SH-SY5Y (cell line): ENCODE results near the gene KIR2DL1.
"Not testable (repeated sequence)": the region's sequence is repeated elsewhere in the genome, so short reads cannot be mapped to it uniquely, and the experiment has no call there.

ENCODE experiments used
- GATA2 ChIP-seq: IDR thresholded peaks from 2 replicates; pipeline ENCODE4 v1.6.1; 2011; ENCODE audit warnings: mild to moderate bottlenecking, low read depth, low read length
- GATA3 ChIP-seq: IDR thresholded peaks from 2 replicates; pipeline ENCODE4 v1.6.1; 2011; ENCODE audit warnings: low read depth, mild to moderate bottlenecking, low read length, moderate library complexity

KIR2DL1 gene

GRCh38 chr19:54769646-54770045 lies at the start of gene KIR2DL1:
Gene KIR2DL1, plus strand, starts transcription at chr19:54769793. Its CDS starts 58 bp downstream, at chr19:54769851.
- TF ChIP-seq GATA2, GATA3: not testable (repeated sequence)

- TF ChIP-seq GATA2 = no peak
- no peak for TF ChIP-seq GATA3
These were observed 45.5 kb upstream of the KIR2DL1 start, which contains the start of gene KIR3DL3 for GRCh38 chr19:54724142-54724541. Gene KIR3DL3, plus strand, starts transcription at chr19:54724442. Its CDS starts 55 bp downstream, at chr19:54724497.

GRCh38 chr19:54724644-54725043 lies 44.9 kb upstream of the KIR2DL1 start:
- no peak for TF ChIP-seq GATA3
- no peak for TF ChIP-seq GATA2

GRCh38 chr19:54725321-54725720 lies 44.3 kb upstream of the KIR2DL1 start:
- TF ChIP-seq GATA2 = no peak
- TF ChIP-seq GATA3 = no peak

- TF ChIP-seq GATA2 (no peak), GATA3 (no peak)
These were observed 42.0 kb upstream of the KIR2DL1 start for GRCh38 chr19:54727562-54727961.

GRCh38 chr19:54728167-54728566 lies 41.4 kb upstream of the KIR2DL1 start:
- no peak for TF ChIP-seq GATA3
- TF ChIP-seq GATA2 = no peak

GRCh38 chr19:54729416-54730188 lies 40.0 kb upstream of the KIR2DL1 start:
- TF ChIP-seq GATA2 (no peak), GATA3 (no peak)

GRCh38 chr19:54731191-54731590 lies 38.4 kb upstream of the KIR2DL1 start:
- no peak for TF ChIP-seq GATA2
- no peak for TF ChIP-seq GATA3

GRCh38 chr19:54738306-54738705 lies 31.3 kb upstream of the KIR2DL1 start, which contains the start of gene KIR2DL3:
Gene KIR2DL3, plus strand, starts transcription at chr19:54738513. Its CDS starts 33 bp downstream, at chr19:54738546.
- not testable (repeated sequence) for TF ChIP-seq GATA2, GATA3

GRCh38 chr19:54738715-54739114 lies 30.9 kb upstream of the KIR2DL1 start:
- TF ChIP-seq GATA2 (no peak), GATA3 (no peak)

- TF ChIP-seq GATA3 (no peak), GATA2 (no peak)
These were observed 29.8 kb upstream of the KIR2DL1 start for GRCh38 chr19:54739587-54740497.

- no peak for TF ChIP-seq GATA2
- TF ChIP-seq GATA3 = no peak
These were observed 21.1 kb downstream of the KIR2DL1 start for GRCh38 chr19:54790711-54791110.

GRCh38 chr19:54791476-54791875 lies 21.9 kb downstream of the KIR2DL1 start:
- TF ChIP-seq GATA2 (no peak), GATA3 (no peak)

- TF ChIP-seq GATA2 (no peak), GATA3 (no peak)
These were observed 23.2 kb downstream of the KIR2DL1 start for GRCh38 chr19:54792814-54793213.

- TF ChIP-seq GATA3 (no peak), GATA2 (no peak)
These were observed 26.2 kb downstream of the KIR2DL1 start for GRCh38 chr19:54795758-54796157.

GRCh38 chr19:54803410-54803809 lies 33.8 kb downstream of the KIR2DL1 start, which contains the start of gene KIR2DL4:
Gene KIR2DL4, plus strand, starts transcription at chr19:54803610. Its CDS starts 42 bp downstream, at chr19:54803652.
- TF ChIP-seq GATA3 (no peak), GATA2 (no peak)
